ENCODE data around the gene LRRC66. TPM values are rescaled to one million over a fixed set of nuclear protein-coding genes. Genes with fewer than 3 reads are reported as not detected.

The LRRC66 gene
- polyA plus RNA-seq, 3 donors: 0.03 TPM; not detected in 2

- Mint-ChIP-seq H3K27ac (peak overlapping the region in 1 of 7 donors; percentile 50), H3K4me3 (no peak overlapping the region), H3K4me1 (no peaks in the 10 kb centered on the region), H3K36me3 (no peaks in the 10 kb centered on the region), H3K27me3 (ENCODE audit: low read depth in 3 of 3) (no peaks in the 10 kb centered on the region), H3K9me3 (peaks cover 0 to 4% (median 0%) of the 10 kb centered on the region in 7 donors)
- Histone ChIP-seq H3K79me2 (ENCODE audit: insufficient read depth, low read length) (no peaks in the 10 kb centered on the region), H3K4me3 (replicated peaks in 1 of 3; ENCODE audit: low read depth in 2 of 3, low read length in 3 of 3) (no peak overlapping the region), H3K4me2 (replicated peaks; ENCODE audit: extremely low read depth, low read length, poor library complexity, severe bottlenecking) (no peak overlapping the region), H3K4me1 (ENCODE audit: control insufficient read depth in 1 of 2, insufficient read depth in 2 of 2, low read length in 2 of 2) (no peaks in the 10 kb centered on the region), H2AFZ (ENCODE audit: insufficient read depth, low read depth, low read length, poor library complexity, severe bottlenecking) (no peak overlapping the region), H3K9ac (ENCODE audit: insufficient read depth, low read length, poor library complexity, severe bottlenecking) (no peak overlapping the region), H3K9me3 (replicated peaks in 1 of 2; ENCODE audit: control insufficient read depth in 1 of 2, insufficient read depth in 1 of 2, low read length in 2 of 2) (no peaks in the 10 kb centered on the region), H3K27me3 (ENCODE audit: control insufficient read depth in 2 of 2, insufficient read depth in 2 of 2, low read length in 2 of 2) (no peaks in the 10 kb centered on the region), H4K20me1 (ENCODE audit: insufficient read depth, low read length) (no peaks in the 10 kb centered on the region), H3K27ac (ENCODE audit: low read depth in 1 of 2, low read length in 2 of 2) (no peak overlapping the region), H3K36me3 (replicated peaks in 1 of 2; ENCODE audit: control insufficient read depth in 1 of 2, insufficient read depth in 2 of 2, low read length in 2 of 2) (no peaks in the 10 kb centered on the region)
- intact Hi-C loops (cut with micrococcal nuclease): no loop called here
- WGBS (ENCODE audit: insufficient coverage): no CpG with 5 or more reads among the region's 2 CpGs
- no peak for TF ChIP-seq CTCF (IDR thresholded peaks at IDR 0.05)
- DNase-seq: no peak
These were observed 14.4 kb downstream of the LRRC66 start for GRCh38 chr4:52005604-52006273.

DNA sequence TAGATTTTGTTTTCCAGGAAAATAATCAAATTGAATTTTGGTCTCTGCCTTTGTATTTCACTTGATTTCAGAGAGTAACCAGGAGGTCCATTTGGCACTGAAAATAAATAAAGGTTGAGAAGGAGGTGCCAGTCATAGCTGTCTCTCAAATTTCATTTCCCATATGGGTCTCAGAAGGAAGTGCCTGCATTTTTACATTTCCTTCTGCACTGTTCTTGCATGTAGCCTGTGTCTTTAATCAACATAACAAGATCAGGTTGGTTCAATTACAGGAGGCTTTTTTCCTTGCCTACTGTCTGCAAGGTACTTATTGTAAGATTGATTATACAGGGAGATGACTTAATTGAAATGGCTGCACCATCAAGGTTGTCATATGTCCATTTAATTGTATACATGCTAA lies 15.7 kb downstream of the LRRC66 start:
- no peak for TF ChIP-seq CTCF (IDR thresholded peaks at IDR 0.05)
- no peaks in the 10 kb centered on the region for H3K27me3 ChIP-seq (ENCODE audit: control insufficient read depth in 2 of 2, insufficient read depth in 2 of 2, low read length in 2 of 2)
- H4K20me1 ChIP-seq (ENCODE audit: insufficient read depth, low read length): no peaks in the 10 kb centered on the region
- Mint-ChIP-seq H3K4me3 (no peak overlapping the region), H3K36me3 (no peaks in the 10 kb centered on the region), H3K27me3 (ENCODE audit: low read depth in 3 of 3) (no peaks in the 10 kb centered on the region), H3K27ac (no peak overlapping the region), H3K4me1 (no peaks in the 10 kb centered on the region), H3K9me3 (peaks cover 0 to 4% (median 0%) of the 10 kb centered on the region in 7 donors)
- H3K79me2 ChIP-seq (ENCODE audit: insufficient read depth, low read length): no peaks in the 10 kb centered on the region
- H3K36me3 ChIP-seq (replicated peaks in 1 of 2; ENCODE audit: control insufficient read depth in 1 of 2, insufficient read depth in 2 of 2, low read length in 2 of 2): no peaks in the 10 kb centered on the region
- no peak overlapping the region for H2AFZ ChIP-seq (ENCODE audit: insufficient read depth, low read depth, low read length, poor library complexity, severe bottlenecking)
- H3K9me3 ChIP-seq (replicated peaks in 1 of 2; ENCODE audit: control insufficient read depth in 1 of 2, insufficient read depth in 1 of 2, low read length in 2 of 2): no peaks in the 10 kb centered on the region
- H3K4me1 ChIP-seq (ENCODE audit: control insufficient read depth in 1 of 2, insufficient read depth in 2 of 2, low read length in 2 of 2): no peaks in the 10 kb centered on the region
- no peak overlapping the region for H3K27ac ChIP-seq (ENCODE audit: low read depth in 1 of 2, low read length in 2 of 2)
- H3K9ac ChIP-seq (ENCODE audit: insufficient read depth, low read length, poor library complexity, severe bottlenecking): no peak overlapping the region
- H3K4me3 ChIP-seq (replicated peaks in 1 of 3; ENCODE audit: low read depth in 2 of 3, low read length in 3 of 3): no peak overlapping the region
- DNase-seq: no peak
- intact Hi-C loops (cut with micrococcal nuclease): no loop called here
- no peak overlapping the region for H3K4me2 ChIP-seq (replicated peaks; ENCODE audit: extremely low read depth, low read length, poor library complexity, severe bottlenecking)
